Activated T-cell treated with anti-CD3 and anti-CD28 coated beads for 48 hours (primary cell): ENCODE measurements around the gene CCDC170.
"Not testable (repeated sequence)": the region's sequence is repeated elsewhere in the genome, so short reads cannot be mapped to it uniquely, and the experiment has no call there.

ENCODE experiments used
- DNase-seq: peaks from one replicate; pipeline ENCODE4 v3.0.0-alpha.2; 2020; ENCODE audit warnings: low read depth

Gene CCDC170

GRCh38 chr6:151493804-151494234 lies at the start of gene CCDC170:
Gene CCDC170 (plus strand): TSS chr6:151494017. CDS start chr6:151494129, 112 bp downstream.
- DNase-seq = peak; percentile 17

DNA sequence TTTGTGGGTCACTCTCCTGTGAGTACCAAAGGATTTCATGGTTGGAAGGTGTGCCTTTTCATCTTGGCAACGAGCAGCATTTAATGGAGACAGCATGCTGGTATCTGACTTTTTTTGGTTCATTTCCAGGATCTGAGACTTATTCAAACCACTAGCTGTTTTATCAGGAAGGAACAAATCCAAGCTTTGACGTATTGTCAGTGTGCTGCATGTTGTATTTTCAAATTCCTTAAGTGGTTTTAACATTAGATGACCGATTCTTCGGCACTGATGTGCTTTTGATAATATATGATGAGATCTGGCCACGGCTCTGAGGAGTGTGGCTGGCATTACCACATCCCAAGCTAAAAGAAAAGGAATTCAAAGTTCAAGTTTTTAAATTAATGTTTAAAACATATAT lies 48.3 kb upstream of the CCDC170 start:
- no peak for DNase-seq

DNA sequence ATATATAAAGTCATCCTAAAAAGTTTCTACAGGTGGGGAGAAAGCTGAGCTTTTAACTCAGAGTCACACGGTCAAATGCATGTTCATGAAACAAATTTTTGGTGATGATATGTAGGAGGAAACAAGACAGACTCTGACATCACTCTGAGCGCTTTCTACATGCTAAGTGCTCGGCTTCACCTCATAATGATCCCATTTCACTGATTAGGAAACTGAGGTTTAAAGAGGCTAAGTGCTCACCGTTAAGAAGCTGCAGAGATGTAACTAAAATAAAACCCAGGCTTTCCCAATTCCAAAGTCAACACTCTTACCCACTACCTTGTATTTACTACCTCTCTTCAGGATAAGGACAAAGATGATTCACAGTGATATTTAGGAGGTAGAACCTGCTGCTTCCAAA lies 46.6 kb upstream of the CCDC170 start:
- no peak for DNase-seq

DNA sequence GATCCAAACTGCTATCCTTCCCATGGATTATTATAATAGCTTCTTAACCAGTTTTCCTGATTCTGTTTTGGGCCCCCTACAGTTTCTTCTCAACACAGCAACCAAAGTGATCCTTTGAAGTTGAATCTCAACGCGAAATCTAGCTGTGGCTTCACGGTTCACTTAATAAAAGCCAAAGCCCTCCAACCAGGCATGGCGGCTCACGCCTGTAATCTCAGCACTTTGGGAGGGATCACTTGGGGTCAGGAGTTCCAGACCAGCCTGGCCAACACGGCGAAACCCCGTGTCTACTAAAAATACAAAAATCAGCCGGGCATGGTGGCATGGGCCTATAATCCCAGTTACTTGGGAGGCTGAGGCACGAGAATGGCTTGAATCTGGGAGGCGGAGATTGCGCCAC lies 45.2 kb upstream of the CCDC170 start:
- DNase-seq = no peak

- not testable (repeated sequence) for DNase-seq
Observed at GRCh38 chr6:151450928-151451327, 42.9 kb upstream of the CCDC170 start.

- DNase-seq = no peak
Observed at GRCh38 chr6:151451417-151451949, 42.3 kb upstream of the CCDC170 start.

- peak; percentile 98 for DNase-seq
Observed at GRCh38 chr6:151451950-151452749, 41.7 kb upstream of the CCDC170 start, which contains the start of gene RMND1. Gene RMND1 (minus strand): TSS chr6:151452126. CDS start chr6:151445811, 6,315 bp downstream.

DNA sequence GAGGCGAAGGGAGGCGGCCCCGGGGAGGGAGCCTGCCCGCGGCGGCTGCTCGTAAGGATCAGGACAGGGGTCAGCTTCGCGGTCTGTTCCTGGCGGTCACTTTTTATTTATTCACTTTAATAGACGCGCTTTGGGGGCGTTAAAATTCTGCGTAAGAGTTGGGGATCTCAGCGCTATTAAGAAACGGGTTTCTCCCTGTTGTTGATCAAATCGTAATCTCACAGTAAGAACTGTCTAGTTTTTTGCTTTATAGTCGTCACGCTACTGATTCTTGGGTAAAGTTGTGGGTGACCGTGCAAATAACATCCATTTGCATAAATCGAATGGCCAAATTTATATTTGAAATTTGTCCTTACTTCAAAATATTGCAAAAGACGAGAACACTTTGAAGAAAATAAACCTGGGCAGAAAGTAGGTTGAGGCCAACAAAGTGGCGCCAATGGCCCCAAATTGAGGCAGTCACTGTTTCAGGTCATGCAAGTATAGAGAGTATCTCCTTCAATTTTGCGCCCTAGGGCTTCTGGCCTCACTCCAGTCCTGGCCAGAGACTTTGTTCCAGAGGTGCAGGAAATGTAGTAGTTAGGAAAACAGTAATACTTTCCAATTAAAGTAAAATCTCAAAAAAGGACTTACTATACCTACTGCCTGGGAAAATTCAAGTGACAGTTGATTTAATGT lies 40.9 kb upstream of the CCDC170 start:
- DNase-seq = no peak

DNA sequence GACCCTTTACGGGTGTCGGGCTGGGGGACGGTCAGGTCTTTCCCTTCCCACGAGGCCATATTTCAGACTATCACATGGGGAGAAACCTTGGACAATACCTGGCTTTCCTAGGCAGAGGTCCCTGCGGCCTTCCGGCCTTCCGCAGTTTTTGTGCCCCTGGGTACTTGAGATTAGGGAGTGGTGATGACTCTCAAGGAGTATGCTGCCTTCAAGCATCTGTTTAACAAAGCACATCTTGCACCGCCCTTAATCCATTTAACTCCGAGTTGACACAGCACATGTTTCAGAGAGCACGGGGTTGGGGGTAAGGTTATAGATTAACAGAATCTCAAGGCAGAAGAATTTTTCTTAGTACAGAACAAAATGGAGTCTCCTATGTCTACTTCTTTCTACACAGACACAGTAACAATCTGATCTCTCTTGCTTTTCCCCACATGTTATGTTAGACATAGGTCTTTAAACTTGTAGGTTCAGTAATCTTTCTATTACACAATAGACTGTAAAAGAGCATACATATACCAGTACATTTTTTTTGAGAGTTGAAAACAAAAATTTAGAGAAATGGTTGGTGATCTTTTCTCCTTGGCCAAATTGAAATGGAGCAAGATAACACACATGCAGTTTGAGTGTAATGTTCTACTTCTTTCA lies 37.9 kb upstream of the CCDC170 start:
- not testable (repeated sequence) for DNase-seq

DNA sequence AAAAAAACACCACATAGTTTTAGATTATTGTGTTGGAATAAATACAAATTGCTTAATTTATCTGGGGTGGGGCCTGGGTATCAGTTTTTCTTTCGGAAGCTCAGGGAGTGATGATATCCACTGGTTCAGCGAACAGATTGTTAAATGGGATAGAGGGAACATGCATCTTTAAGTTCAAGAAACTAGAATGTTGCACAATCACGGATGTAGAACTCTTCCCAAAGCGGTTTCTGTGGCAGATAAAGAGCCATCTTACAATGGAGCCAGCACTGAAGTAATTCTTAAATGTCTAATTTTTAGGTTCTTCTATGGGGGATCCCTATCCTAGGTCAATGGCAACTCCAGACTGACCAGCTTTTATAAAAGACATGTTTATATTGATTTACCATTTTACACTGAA lies 32.1 kb upstream of the CCDC170 start:
- DNase-seq = no peak

DNA sequence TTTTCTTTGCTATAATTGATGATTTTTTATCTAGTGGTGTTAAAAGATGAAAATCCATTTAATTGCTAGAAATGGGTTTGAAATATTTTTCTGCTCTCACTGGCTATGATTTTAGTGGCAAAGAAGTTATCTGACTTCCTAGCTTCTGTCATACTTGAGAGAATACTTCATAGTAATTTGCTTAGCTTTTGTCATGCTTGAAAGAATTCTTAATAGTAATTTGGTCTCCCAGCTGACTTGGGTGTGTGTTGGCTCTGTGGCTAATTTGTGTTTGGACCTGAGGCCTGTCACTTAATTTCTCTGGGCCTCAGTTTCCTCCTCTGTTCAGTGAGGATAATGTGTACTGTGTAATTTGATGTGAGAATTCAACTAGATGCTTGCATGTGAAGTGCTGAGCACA lies 29.1 kb upstream of the CCDC170 start:
- DNase-seq = no peak

- no peak for DNase-seq
Observed at GRCh38 chr6:151475653-151476523, 17.9 kb upstream of the CCDC170 start.

- no peak for DNase-seq
Observed at GRCh38 chr6:151477726-151478125, 16.1 kb upstream of the CCDC170 start.

GRCh38 chr6:151478670-151479069 lies 15.1 kb upstream of the CCDC170 start:
- DNase-seq = no peak

GRCh38 chr6:151481786-151482185 lies 12.0 kb upstream of the CCDC170 start:
- no peak for DNase-seq

GRCh38 chr6:151482290-151482689 lies 11.5 kb upstream of the CCDC170 start:
- DNase-seq = no peak

GRCh38 chr6:151483994-151484393 lies 9.8 kb upstream of the CCDC170 start:
- DNase-seq = no peak

GRCh38 chr6:151488226-151488625 lies 5.6 kb upstream of the CCDC170 start:
- DNase-seq = no peak

GRCh38 chr6:151490996-151491395 lies 2.8 kb upstream of the CCDC170 start:
- no peak for DNase-seq

DNA sequence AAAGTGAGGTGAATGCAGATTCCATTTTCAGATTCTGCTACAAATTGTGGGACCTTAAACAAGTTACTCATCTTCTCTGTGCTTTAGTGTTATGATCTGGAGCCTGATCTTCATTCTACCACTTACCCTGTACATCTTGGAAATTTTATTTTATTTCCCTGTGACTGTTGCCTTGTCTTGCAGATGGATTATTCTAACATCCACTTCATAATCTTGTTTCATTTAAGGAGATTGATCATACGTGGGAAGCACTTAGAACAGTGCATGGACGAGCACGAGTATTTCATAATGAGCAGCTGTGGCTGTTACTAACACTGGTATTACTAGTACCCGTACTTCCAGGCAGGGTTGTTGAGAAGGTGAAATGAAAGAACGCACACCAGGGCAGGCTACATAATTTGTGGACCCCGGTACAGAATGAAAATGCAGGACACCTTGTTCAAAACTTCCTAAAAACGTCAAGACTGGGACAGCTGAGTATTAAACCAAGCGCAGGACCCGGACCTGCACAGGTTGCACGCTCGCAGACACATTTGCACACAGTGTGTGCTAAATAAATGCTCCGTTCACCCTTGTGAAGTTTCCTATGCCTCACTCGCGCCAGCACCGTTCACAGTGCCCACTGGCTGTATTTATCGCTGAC lies 535 bp upstream of the CCDC170 start:
- no peak for DNase-seq
